Ramos (cell line): ENCODE results near the gene EIF3K.
"Not testable (repeated sequence)": the region's sequence is repeated elsewhere in the genome, so short reads cannot be mapped to it uniquely, and the experiment has no call there.

Experiments
- in situ Hi-C: fragments of 300-500 bp; cut with MboI; formaldehyde crosslinking; loops from one replicate; pipeline ENCODE4 v1.14.3; 2022; ENCODE audit warnings: low sequenced_read_pairs; ENCODE audit not compliant: unreplicated experiment

The EIF3K gene, protein sequence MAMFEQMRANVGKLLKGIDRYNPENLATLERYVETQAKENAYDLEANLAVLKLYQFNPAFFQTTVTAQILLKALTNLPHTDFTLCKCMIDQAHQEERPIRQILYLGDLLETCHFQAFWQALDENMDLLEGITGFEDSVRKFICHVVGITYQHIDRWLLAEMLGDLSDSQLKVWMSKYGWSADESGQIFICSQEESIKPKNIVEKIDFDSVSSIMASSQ

GRCh38 chr19:38618590-38619360 is at the start of gene EIF3K:
Gene EIF3K, plus strand, starts transcription at chr19:38619188. Its CDS starts 81 bp downstream, at chr19:38619269.
- in situ Hi-C loops, result no loop called here

GRCh38 chr19:38569368-38569983 is 49.5 kb upstream of the EIF3K start:
- in situ Hi-C loops, result no loop called here

DNA sequence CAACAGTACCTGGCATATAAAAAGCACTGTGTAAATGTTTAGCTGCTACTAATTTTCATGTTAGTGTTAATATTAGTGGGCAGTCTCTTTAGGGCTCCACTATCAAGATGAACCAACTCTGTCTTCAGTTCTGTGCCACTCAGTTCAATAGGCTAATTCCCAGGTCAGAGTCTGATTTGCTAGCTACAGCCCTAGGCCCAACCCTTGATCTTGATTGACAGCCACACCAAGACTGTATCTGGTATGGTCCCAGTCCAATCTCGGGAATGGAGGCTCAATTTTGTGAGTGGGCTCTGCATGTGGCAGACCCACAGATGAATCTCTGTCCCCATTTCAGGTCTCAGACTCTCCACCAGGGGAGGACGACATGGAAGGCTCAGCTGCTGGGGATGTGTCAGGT is 47.3 kb upstream of the EIF3K start:
- in situ Hi-C loops, result no loop called here

DNA sequence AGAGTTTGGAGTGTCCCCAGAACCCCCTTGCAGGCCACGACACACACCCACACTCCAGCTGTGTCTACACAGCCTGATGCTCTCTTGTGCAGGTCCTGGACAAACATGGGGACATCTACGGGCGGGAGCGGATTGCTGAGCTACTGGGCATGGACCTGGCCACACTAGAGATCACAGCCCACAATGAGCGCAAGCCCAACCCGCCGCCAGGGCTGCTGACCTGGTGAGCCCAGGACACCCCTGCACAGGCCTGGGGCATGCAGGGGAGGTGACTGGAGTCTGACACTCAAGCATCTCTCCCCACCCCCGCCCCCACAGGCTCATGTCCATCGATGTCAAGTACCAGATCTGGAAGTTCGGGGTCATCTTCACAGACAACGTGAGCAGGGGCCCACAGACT is 41.2 kb upstream of the EIF3K start:
- in situ Hi-C loops, result no loop called here

- in situ Hi-C loops, result not testable (repeated sequence)
Measured at GRCh38 chr19:38579304-38579703, 39.7 kb upstream of the EIF3K start.

GRCh38 chr19:38580080-38580479 is 38.9 kb upstream of the EIF3K start:
- in situ Hi-C loops, result no loop called here

DNA sequence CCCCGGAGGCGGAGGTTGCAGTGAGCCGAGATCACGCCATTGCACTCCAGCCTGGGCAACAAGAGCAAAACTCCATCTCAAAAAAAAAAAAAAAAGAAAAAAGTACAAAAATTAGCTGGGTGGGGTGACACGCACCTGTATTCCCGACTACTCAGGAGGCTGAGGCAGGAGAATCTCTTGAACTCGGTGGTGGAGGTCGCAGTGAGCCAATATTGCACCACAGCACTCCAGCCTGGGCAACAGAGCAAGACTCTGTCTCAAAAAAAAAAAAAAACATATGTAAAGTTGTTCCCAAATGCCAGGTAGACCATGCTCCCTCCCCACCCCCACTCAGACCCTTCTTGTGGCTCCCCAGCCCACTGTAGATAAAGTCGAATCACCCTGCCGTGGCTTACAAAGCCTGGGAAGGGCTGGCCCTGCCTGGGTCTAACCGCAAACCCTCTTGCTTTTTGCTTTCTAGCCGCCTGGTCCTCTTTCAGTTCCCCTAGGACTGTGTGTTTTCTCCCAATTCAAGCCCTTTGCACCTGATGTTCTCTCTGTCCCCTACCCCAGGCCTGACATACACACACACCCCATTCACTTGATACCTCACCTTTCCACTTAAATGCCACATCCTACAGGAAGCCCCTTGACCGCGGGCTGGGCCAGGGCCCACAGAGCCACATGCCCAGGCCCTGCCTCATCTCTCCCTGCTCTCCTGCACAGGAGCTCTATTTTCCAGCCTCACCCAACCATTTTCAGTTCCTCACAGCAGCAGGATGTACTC is 35.6 kb upstream of the EIF3K start:
- in situ Hi-C loops, result no loop called here

GRCh38 chr19:38583985-38584305 is 35.0 kb upstream of the EIF3K start:
- in situ Hi-C loops, result no loop called here

DNA sequence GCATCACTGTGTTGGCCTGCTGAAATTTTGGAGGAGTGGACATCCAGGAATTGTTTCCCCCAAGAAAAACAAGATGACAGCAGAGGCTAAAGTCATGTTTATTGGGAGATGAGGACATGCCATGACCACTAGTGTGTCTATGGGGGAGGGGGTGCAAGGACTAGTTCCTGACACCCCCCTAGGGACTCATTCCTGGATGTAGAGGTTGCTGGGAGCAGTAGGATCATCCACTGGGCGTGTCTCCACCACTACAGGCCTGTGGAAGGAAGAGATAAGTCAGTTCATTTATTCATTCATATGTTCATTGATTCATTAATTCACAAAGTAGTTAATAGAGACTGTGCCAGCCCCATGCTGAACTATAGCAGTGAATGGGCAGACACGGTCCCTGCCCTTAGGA is 31.4 kb upstream of the EIF3K start:
- in situ Hi-C loops, result no loop called here

GRCh38 chr19:38588041-38588440 is 30.9 kb upstream of the EIF3K start:
- in situ Hi-C loops, result no loop called here

GRCh38 chr19:38592940-38593339 is 26.0 kb upstream of the EIF3K start:
- in situ Hi-C loops, result no loop called here

DNA sequence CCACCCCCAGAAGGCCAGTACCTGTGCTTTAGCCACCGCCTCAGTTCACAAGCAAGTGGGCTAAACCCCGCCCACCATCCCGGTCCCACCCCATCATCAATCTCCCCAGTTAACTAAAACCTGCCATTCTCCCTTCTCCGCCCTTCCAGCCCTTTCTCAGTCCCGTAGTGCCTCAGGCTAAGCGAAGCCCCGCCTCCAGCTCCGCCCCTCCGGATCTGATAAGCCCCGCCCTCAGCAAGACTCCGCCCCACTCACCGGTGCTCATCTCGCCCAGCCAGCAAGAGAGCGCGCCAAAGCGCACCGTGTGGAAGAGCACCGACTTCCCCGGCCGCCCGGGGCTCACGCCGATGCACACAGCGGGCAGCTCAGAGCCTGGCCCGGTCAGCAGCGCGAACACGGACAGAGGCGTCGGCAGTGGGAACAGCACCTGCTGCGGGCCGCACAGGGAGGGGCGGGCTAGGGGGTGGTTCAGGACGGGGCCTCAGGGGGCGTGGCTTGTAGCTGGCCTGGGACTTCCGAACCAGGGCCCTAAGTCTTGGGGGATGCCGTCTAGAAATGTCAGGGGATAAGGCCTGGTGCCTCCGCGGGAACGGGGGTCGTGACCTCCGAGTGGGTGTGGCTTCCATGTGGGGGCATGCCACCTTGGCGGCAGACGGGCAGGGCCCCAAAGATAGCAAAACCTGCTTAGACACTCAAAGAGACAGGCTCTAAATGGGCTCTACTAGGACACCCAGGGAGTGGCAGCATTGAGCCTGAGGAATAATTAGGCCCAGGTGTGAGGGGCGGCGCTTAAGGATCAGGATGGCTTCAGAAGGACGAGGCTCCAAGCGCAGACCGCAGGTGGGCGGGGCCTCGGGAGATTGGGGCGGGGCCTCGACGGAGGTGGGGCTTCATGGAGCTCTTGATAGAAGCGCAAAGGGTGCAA is 22.7 kb upstream of the EIF3K start:
- in situ Hi-C loops, result no loop called here

- in situ Hi-C loops, result no loop called here
Measured at GRCh38 chr19:38597075-38597474, 21.9 kb upstream of the EIF3K start.

- in situ Hi-C loops, result no loop called here
Measured at GRCh38 chr19:38599722-38600121, 19.3 kb upstream of the EIF3K start.

GRCh38 chr19:38602856-38603255 is 16.1 kb upstream of the EIF3K start:
- in situ Hi-C loops, result not testable (repeated sequence)

DNA sequence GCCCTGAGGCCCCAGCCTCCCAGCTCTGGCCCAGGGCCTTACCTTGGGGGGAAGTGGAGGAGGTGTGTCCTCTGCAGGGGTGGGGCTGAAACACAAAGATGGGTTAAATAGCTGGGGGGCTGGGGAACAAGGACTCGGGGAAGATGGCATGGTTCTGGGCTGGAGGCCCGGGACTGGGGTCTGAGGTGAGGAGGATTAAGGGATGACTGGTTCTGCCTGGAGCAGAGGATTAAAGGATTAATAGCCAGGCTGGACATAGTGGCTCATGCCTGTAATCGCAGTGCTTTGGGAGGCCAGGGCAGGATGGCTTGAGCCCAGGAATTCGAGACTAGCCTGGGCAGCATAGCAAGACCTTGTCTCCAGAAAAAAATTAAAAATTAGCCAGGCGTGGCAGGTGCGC is 12.9 kb upstream of the EIF3K start:
- in situ Hi-C loops, result no loop called here

- in situ Hi-C loops, result no loop called here
Measured at GRCh38 chr19:38614289-38614688, 4.7 kb upstream of the EIF3K start.

DNA sequence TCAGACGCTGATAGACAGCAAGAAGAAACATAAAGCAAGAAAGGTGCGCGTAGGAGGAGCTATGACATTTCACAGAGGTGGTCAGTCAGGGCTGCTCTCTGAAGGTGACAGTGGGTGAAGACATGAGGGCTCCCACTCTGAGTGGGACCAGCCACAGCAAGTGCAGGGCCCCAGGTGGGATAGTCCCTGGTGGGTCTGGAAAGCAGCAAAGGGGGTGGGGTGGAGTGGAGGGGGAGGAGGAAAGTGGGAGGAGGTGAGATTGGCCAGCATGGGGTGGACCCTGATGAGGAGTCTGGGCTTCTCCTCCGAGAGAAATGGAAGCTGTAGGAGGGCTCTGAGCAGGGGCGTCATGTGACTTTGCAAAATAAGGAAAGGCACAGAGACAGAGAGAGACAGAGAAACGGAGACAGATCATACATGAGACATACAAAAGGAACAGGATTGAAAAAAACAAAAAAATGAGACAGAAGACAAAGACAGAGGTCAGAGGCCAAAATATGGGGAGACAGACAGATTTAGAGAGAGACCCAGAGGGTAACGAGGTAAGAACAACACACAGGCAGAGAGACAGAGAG is 3.9 kb upstream of the EIF3K start:
- in situ Hi-C loops, result no loop called here

- in situ Hi-C loops, result no loop called here
Measured at GRCh38 chr19:38616265-38616664, 2.7 kb upstream of the EIF3K start.
